Neural cell (in vitro differentiated cells): ENCODE measurements around the gene SMIM36. TPM values are rescaled to one million over a fixed set of nuclear protein-coding genes. Genes with fewer than 3 reads are reported as not detected.
"Not testable (repeated sequence)": the region's sequence is repeated elsewhere in the genome, so short reads cannot be mapped to it uniquely, and the experiment has no call there.

Experiments used
- H2AFZ ChIP-seq: fragments of 200-600, 300-800 bp; sonication (generic), shearing (Covaris generic); 2 replicates; pipeline ENCODE4 v1.6.0; 2014; ENCODE audit warnings: low read depth, mild to moderate bottlenecking, antibody characterized with exemption, low read length, moderate library complexity
- H3F3A ChIP-seq: fragments of 200-600 bp; shearing (Covaris generic); 2 replicates; pipeline ENCODE4 v1.6.1; 2016; ENCODE audit warnings: mild to moderate bottlenecking, moderate library complexity, mixed read lengths, antibody characterized with exemption, low read length; ENCODE audit not compliant: insufficient read depth, poor library complexity, severe bottlenecking
- H3K27ac ChIP-seq: fragments of 200-600, 300-800 bp; sonication (generic), shearing (Covaris generic); 2 replicates; pipeline ENCODE4 v1.5.1; 2014; ENCODE audit warnings: mild to moderate bottlenecking, low read length, moderate library complexity
- H3K27me3 ChIP-seq: fragments of 300-800, 200-600 bp; sonication (generic), shearing (Covaris generic); 2 replicates; pipeline ENCODE4 v1.6.0; 2014; ENCODE audit warnings: mild to moderate bottlenecking, low read depth, low read length, moderate library complexity; ENCODE audit not compliant: insufficient read depth
- H3K36me3 ChIP-seq: fragments of 300-800, 200-600 bp; sonication (generic), shearing (Covaris generic); 2 replicates; pipeline ENCODE4 v1.5.1; 2014; ENCODE audit warnings: mild to moderate bottlenecking, antibody characterized with exemption, low read length, moderate library complexity; ENCODE audit not compliant: insufficient read depth
- H3K4me2 ChIP-seq: fragments of 300-800, 200-600 bp; sonication (generic), shearing (Covaris generic); 2 replicates; pipeline ENCODE4 v1.6.0; 2014; ENCODE audit warnings: mild to moderate bottlenecking, low read length
- H3K4me3 ChIP-seq: fragments of 300-800, 200-600 bp; sonication (generic), shearing (Covaris generic); 2 replicates; pipeline ENCODE4 v1.5.1; 2014; ENCODE audit warnings: mild to moderate bottlenecking, low read length, moderate library complexity
- H3K79me2 ChIP-seq: fragments of 200-600 bp; shearing (Covaris generic); replicated peaks from 2 replicates; pipeline ENCODE4 v1.6.0; 2014; ENCODE audit warnings: mild to moderate bottlenecking, low read length, moderate library complexity; ENCODE audit not compliant: insufficient read depth
- H3K9ac ChIP-seq: fragments of 300-800, 200-600 bp; sonication (generic), shearing (Covaris generic); 2 replicates; pipeline ENCODE4 v1.6.1; 2016; ENCODE audit warnings: mild to moderate bottlenecking, low read length, mixed read lengths
- H3K9me2 ChIP-seq: fragments of 200-600 bp; shearing (Covaris generic); 2 replicates; pipeline ENCODE4 v1.6.1; 2016; ENCODE audit warnings: mild to moderate bottlenecking, low read length, mixed read lengths; ENCODE audit not compliant: insufficient read depth
- H3K9me3 ChIP-seq: fragments of 200-600, 300-800 bp; sonication (generic), shearing (Covaris generic); 2 replicates; pipeline ENCODE4 v1.6.1; 2016; ENCODE audit warnings: mild to moderate bottlenecking, mixed run types, low read length, moderate library complexity, mixed read lengths
- H4K20me1 ChIP-seq: fragments of 200-600 bp; shearing (Covaris generic); 2 replicates; pipeline ENCODE4 v1.6.1; 2016; ENCODE audit warnings: mild to moderate bottlenecking, mixed run types; ENCODE audit not compliant: insufficient read depth
- CTCF ChIP-seq: fragments of 450-650 bp; IDR thresholded peaks from 2 replicates; pipeline ENCODE4 v1.5.1; 2014; ENCODE audit warnings: antibody characterized with exemption, mild to moderate bottlenecking, moderate library complexity; ENCODE audit not compliant: poor library complexity, severe bottlenecking
- EP300 ChIP-seq: fragments of 450-650 bp; conservative IDR thresholded peaks from 2 replicates; pipeline ENCODE4 v1.6.1; 2014; ENCODE audit warnings: antibody characterized with exemption, mild to moderate bottlenecking, moderate library complexity; ENCODE audit not compliant: poor library complexity, severe bottlenecking
- EZH2 ChIP-seq: fragments of 200-600, 300-800 bp; shearing (Covaris generic), sonication (generic); IDR thresholded peaks from 2 replicates; pipeline ENCODE4 v1.6.1; 2014; ENCODE audit warnings: antibody characterized with exemption, low read length, borderline replicate concordance, mild to moderate bottlenecking; ENCODE audit not compliant: insufficient read depth, poor library complexity, severe bottlenecking
- MXI1 ChIP-seq: fragments of 450-650 bp; conservative IDR thresholded peaks from 2 replicates; pipeline ENCODE4 v1.6.1; 2014; ENCODE audit warnings: antibody characterized with exemption, mild to moderate bottlenecking; ENCODE audit not compliant: poor library complexity, severe bottlenecking
- POLR2AphosphoS5 ChIP-seq: IDR thresholded peaks from 2 replicates; pipeline ENCODE4 v1.6.1; 2012
- RAD21 ChIP-seq: fragments of 450-650 bp; conservative IDR thresholded peaks from 2 replicates; pipeline ENCODE4 v1.6.1; 2014; ENCODE audit warnings: antibody characterized with exemption, mild to moderate bottlenecking, moderate library complexity
- REST ChIP-seq: IDR thresholded peaks from 2 replicates; pipeline ENCODE4 v1.6.1; 2012; ENCODE audit warnings: borderline replicate concordance
- SMC3 ChIP-seq: fragments of 450-650 bp; conservative IDR thresholded peaks from 2 replicates; pipeline ENCODE4 v1.6.1; 2014; ENCODE audit warnings: antibody characterized with exemption, mild to moderate bottlenecking, moderate library complexity; ENCODE audit not compliant: poor library complexity
- TAF1 ChIP-seq: IDR thresholded peaks from 2 replicates; pipeline ENCODE4 v1.6.1; 2012; ENCODE audit warnings: low read depth
- polyA plus RNA-seq: library from polyadenylated mRNA; depleted of rRNA; stranded (reverse); fragments of >200 nt; gene quantifications from 2 replicates; pipeline ENCODE4 v1.2.3, GENCODE V29; 2014

SMIM36 gene
- polyA plus RNA-seq, 1 donor from 2014 or later, result not detected

GRCh38 chr17:55479903-55480302 is 31.3 kb downstream of the SMIM36 start:
- Histone ChIP-seq H3K4me3 (no peak overlapping the region), H3K27me3 (no peaks in the 10 kb centered on the region), H3K9me3 (no peaks in the 10 kb centered on the region), H4K20me1 (no peaks in the 10 kb centered on the region), H3K79me2 (no peaks in the 10 kb centered on the region), H3K36me3 (no peaks in the 10 kb centered on the region), H3K4me2 (no peak overlapping the region), H3K9ac (no peak overlapping the region), H3K9me2 (no peaks in the 10 kb centered on the region), H3F3A (no peaks in the 10 kb centered on the region), H3K27ac (no peak overlapping the region), H2AFZ (no peak overlapping the region)
- TF ChIP-seq MXI1 (no peak), SMC3 (no peak), EZH2 (no peak), TAF1 (no peak), RAD21 (no peak), EP300 (no peak)

- H2AFZ ChIP-seq, result no peak overlapping the region
- no peaks in the 10 kb centered on the region for H3K9me2 ChIP-seq
- H4K20me1 ChIP-seq, result no peaks in the 10 kb centered on the region
- no peak overlapping the region for H3K27ac ChIP-seq
- TF ChIP-seq POLR2AphosphoS5, result no peak
- no peak for TF ChIP-seq CTCF
- TF ChIP-seq REST, result no peak
- no peak for TF ChIP-seq RAD21
- no peak for TF ChIP-seq EZH2
- no peak for TF ChIP-seq MXI1
- no peak for TF ChIP-seq TAF1
- no peak for TF ChIP-seq EP300
- no peak for TF ChIP-seq SMC3
- H3K9ac ChIP-seq, result no peak overlapping the region
- H3K79me2 ChIP-seq, result no peaks in the 10 kb centered on the region
- no peaks in the 10 kb centered on the region for H3K9me3 ChIP-seq
- H3K27me3 ChIP-seq, result no peaks in the 10 kb centered on the region
- H3F3A ChIP-seq, result no peaks in the 10 kb centered on the region
- H3K4me2 ChIP-seq, result no peak overlapping the region
- H3K36me3 ChIP-seq, result no peaks in the 10 kb centered on the region
- H3K4me3 ChIP-seq, result no peak overlapping the region
Observed at GRCh38 chr17:55478971-55479370, 32.3 kb downstream of the SMIM36 start.

GRCh38 chr17:55466671-55467070 is 44.6 kb downstream of the SMIM36 start:
- Histone ChIP-seq H3K9ac (no peak overlapping the region), H3K36me3 (no peaks in the 10 kb centered on the region), H4K20me1 (no peaks in the 10 kb centered on the region), H3K27me3 (no peaks in the 10 kb centered on the region), H3K27ac (no peak overlapping the region), H3K9me2 (no peaks in the 10 kb centered on the region), H3F3A (no peaks in the 10 kb centered on the region), H3K9me3 (no peaks in the 10 kb centered on the region), H3K4me3 (no peak overlapping the region), H2AFZ (no peak overlapping the region), H3K4me2 (no peak overlapping the region), H3K79me2 (no peaks in the 10 kb centered on the region)
- TF ChIP-seq POLR2AphosphoS5, result no peak

- not testable (repeated sequence) for H4K20me1 ChIP-seq, H3K79me2 ChIP-seq, H3K4me3 ChIP-seq, H3K9me2 ChIP-seq, H3K27me3 ChIP-seq, H3K27ac ChIP-seq, H3K9ac ChIP-seq, H3K36me3 ChIP-seq, H3F3A ChIP-seq, H2AFZ ChIP-seq, H3K9me3 ChIP-seq, H3K4me2 ChIP-seq
Observed at GRCh38 chr17:55465771-55466170, 45.5 kb downstream of the SMIM36 start.
